ENCODE measurements around the gene RPH3AL. TPM values are rescaled to one million over a fixed set of nuclear protein-coding genes. Genes with fewer than 3 reads are reported as not detected.
"Not testable (repeated sequence)": the region's sequence is repeated elsewhere in the genome, so short reads cannot be mapped to it uniquely, and the experiment has no call there.

The RPH3AL gene
- total RNA-seq, 1 donor from 2014 or later = 45.6 TPM

DNA sequence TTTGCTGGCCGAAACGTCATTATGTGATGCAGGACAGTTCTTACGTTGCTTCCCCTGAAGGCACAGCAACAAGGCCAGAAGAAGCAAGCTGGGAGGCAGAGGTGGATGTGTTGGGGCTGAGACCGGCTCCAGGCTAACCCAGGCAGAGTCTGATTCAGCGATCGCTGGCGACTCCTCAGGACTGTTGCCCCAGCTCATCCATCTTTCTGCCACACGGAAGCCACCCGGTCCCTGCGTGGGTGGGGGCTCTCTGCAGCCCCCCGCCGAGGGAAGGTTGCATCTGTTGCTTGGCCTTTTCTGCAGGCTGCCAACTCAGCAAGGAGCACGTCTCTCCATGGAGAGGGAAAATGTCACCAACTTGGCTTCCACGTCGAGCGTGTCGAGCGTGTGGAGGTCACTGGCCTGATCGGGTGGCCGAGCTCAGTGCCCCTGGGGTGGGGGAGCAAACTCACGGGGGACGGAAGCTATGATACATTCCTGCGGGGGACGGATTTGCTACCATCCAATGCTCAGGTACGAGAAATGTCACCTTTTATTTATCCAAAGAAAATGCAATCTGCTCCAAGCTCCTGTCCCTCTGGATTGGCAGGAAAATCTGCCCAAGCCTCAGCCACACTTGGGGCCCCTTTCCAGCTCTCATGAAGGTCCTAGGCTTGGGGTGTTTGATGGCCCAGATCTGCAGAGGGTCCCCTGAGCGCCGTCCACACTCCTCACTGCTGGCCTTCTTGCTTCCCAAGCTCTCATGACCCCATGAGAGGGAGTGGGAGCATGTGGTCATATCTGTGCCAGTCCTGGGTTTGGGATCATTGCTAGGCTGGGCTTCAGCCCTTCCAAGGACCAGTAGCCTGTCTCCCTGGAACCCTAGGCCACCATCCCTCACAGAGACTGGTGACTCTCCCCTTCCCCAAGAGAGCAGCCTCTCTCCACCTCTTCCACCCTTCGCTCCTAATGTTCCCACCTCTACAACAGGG lies 69.4 kb downstream of the RPH3AL start:
- peak; percentile 40 for DNase-seq (ENCODE audit: low spot score)

DNA sequence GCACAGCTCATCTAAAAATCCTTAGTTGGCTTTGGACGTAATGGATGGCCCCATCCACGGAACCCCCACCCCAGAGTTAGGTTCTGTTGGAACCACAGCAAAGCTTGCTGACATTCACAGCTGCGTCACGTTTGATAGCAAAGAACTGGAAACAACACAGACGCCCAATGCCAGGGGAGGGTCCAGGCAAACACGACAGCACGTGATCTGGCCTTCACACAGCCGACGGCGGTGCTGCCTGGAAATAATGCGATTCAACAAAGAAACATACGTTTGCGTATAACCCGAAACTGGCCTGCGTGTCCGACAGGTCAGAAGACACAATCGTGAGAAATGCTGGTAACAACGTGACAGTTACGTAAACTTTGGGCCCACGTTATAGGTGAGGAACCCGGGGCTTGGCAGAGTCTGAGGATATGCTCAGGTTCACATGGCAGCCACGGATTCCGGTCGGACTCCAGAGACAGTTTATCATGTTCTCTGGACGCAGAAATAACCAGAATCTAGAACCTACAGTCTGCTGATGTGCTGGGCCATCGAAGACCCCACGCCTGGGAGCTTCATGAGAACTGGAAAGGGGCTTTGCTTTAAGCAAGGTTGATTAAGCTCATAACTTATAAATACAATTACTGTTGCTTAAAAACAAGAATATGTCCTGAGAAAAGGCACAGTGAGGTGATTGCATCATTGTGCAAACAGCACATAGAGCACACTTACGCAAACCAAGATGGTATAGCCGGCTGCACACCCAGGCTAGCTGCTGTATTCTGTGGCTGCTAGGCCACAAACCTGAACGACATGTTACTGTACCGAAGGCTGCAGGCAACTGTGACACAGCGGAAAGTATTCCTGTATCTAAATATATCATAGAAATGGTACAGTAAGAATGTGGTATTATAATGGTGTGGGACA lies 70.4 kb downstream of the RPH3AL start:
- DNase-seq (ENCODE audit: low spot score) = peak; percentile 33

DNA sequence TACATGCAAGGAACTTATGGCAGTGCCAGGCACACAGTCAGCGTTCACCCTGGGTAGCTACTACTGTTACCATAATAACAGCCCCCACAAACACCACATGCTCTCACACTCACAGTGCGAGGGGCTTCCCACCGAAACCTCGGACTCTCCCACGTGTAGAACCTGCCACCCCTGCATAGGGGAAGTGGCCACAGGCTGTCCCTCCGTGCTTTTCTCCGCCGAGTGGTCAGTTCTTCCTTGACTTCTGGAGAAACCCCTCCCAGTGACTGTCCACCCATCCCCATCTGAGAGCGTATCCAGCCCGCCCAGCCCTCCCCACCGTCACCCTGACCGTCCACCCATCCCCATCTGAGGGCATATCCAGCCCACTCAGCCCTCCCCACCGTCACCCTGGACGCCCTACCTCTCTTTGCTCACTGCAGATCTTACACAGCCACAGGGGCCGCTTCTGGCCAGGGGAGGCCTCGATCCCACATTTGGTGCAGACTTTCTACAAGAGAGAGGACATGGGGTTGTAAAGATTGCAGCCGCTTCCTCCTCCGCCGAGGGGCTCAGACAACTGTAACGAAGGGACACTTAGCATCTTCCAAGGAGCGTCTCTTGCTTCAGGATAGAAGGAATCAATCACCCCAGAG lies 71.1 kb downstream of the RPH3AL start:
- DNase-seq (ENCODE audit: low spot score) = peak; percentile 37

DNA sequence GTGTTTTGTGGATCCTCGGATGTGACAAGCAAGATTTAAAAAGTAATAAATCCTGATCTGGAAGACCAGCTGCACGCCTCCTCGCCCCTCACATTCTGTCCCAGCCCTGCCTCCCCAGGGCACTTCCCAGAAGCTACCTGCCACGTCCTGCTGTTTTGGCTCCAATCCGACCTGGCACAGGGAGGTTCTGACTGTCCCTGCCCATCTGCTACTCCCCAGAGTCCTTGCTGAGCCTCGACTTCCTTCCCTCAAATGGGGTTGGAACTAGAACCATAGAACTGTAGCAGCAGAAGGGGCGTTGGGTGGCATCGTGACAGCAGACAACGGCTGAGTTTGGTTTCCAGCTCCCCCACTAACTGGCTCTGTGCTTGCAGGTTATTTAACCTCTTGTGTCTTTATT lies 71.7 kb downstream of the RPH3AL start:
- DNase-seq (ENCODE audit: low spot score) = peak; percentile 39

DNA sequence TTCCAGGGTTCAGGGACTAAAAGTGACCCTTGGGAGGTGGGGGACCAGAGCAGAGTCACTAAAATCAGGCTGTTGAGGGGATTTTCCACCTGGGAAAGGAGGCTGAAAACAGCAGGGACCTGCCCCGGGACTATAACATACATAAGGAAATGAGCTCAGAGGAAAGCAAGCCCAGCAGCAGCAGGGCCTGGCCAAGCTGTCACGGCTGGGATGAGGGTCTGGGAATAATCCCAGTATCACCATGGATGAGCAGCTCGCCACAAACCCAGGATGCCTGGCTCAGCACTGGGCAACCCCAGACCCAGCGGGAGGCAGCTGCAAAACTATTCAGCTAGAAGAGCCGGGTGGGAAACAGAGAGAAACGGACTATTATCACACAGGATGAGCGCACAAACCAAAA lies 72.4 kb downstream of the RPH3AL start:
- peak; percentile 39 for DNase-seq (ENCODE audit: low spot score)

DNA sequence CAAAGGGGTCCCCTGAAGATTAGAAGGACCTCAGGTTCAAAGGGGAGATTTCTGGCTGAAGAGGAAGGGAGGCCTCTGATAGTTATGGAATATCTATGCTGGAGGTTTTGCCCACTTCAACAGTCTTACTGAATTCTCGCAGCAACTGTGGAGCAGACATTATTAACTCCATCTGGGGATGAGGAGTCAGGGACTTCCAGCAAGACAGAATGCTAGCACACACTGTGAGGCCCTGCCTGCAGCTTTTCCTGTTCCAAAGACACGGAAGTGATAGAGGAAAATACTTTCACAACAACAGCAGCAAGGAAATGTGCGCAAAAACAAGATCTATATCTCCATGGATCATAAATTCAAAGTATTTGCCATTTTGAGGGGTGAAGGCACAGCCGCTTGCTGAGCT lies 72.8 kb downstream of the RPH3AL start:
- DNase-seq (ENCODE audit: low spot score) = peak; percentile 37

DNA sequence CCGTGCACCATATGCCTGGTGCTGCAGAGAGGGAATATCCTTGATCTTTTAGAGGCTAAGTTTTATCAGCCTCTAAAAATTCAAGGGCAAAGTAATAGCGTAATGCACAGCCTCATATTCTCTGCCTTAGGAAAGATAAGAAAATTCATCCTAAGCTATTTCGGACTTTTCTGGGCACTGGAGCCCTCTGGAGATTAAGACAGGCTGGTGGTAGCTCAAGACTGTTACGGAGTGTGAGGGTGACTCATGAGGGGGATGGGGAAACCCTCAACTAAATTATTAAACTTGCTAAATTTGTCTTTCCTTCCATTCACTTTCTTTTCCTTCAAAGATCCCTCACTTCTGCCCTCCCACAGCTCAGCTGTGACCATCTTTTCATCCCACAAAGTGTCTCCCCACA lies 73.3 kb downstream of the RPH3AL start:
- DNase-seq (ENCODE audit: low spot score) = no peak

DNA sequence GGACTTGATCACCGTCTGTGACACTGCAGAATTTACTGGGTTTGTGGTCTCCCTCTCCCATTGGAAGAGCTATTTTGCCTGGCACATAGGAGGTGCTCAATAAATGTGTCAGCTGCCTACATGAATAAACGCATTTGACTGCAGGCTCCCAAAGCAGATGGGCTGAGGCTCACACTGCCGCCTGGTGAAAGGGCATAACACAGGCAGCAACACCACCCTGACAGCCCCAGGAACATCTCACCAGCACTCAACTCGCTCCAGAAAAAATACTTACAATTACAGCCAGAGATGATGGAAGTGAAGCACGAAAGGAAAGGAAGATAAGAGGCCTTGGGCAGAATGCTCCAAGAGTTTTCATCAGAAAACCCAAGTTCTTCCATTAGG lies 73.9 kb downstream of the RPH3AL start:
- DNase-seq (ENCODE audit: low spot score) = no peak

DNA sequence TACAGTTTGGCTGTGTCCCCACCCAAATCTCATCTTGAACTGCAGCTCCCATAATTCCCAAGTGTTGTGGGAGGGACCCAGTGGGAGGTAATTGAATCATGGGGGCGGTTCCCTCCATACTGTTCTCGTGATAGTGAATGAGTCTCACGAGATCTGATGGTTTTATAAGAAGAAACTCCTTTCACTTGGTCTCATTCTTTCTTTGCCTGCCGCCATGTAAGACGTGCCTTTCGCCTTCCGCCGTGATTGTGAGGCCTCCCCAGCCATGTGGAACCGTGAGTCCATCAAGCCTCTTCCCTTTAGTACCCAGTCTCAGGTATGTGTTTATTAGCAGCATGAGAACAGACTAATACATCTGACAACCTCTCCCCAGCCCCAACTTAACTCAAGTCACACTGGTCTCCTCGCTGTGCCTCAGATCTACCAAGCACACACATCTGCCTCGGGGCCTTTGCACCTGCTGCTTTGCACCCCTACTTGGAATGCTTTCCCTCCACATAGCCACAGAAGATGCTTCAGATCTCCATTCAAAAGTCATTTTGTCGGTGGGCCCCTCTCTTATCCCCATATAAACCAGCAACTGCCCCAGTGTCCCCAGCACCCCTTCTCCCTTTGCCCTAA lies 74.4 kb downstream of the RPH3AL start:
- DNase-seq (ENCODE audit: low spot score) = peak; percentile 17

DNA sequence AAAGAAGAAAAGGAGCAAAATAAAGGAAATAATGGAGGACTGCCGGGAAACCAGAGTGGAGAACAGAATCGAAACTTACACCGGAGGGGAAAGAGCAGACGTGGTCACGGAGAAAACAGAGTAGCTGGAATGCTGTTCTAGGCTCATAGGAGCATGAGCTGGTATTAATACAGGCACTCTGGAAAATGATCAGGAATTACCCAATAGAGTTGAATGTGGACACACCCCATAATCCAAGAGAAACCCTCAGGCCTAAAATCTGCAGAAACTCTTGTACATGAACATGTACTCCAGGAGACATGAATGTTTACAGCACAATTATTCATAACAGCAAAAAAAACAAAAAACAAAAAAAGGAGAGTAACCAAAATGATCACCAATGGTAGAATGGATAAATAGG lies 77.7 kb downstream of the RPH3AL start:
- DNase-seq (ENCODE audit: low spot score) = peak; percentile 9

DNA sequence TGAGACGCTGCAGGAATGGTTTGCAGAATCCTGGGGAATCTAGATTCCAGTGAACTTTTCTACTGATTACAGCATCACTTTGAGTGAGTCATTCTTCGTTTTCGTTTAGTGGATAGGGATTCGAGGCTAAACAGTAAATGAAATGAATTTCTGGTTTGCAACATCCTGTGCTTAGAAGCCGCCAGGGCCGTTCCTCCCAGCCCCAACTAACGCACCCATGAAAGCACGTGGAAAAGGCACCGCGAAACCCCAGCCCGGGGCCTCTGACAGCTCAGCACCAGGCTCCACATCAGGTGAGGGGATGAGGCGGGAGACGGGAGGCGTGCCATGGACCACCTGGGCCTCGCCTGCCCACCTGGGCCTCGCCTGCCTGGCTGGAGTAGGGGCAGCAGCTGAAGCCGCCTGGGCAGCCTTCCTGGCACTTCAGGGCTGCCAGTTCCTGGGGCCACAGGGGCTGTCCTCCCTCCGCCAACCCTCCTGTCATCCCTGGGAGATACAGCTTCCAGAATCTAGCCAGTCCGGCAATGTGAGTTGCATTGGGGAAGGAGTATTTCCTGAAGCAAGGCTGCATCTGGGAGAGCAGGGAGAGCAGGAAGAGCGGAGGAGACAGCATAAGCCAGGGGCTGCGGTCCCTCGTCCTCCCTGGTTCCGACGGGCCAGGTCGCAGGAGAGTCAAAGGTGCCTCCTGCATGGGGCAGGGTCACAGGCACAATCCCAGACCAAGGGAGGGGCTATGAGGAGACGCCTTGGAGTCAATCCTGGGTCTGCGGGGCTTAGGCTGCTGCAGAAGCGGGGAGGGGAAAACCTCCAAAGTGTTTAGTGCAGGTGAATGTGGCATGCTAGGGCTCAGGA lies 78.4 kb downstream of the RPH3AL start:
- DNase-seq (ENCODE audit: low spot score) = peak; percentile 36

DNA sequence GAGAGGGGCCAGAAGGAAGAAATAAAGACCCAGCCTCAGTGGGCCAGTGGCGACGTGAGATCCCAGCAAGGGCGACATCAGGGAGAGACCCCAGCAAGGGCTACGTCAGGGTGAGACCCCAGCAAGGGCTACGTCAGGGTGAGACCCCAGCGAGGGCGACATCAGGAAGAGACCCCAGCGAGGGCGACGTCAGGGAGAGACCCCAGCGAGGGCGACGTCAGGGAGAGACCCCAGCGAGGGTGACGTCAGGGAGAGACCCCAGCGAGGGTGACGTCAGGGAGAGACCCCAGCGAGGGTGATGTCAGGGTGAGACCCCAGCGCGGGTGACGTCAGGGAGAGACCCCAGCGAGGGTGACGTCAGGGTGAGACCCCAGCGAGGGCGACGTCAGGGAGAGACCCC lies 79.8 kb downstream of the RPH3AL start:
- DNase-seq (ENCODE audit: low spot score) = peak; percentile 28

DNA sequence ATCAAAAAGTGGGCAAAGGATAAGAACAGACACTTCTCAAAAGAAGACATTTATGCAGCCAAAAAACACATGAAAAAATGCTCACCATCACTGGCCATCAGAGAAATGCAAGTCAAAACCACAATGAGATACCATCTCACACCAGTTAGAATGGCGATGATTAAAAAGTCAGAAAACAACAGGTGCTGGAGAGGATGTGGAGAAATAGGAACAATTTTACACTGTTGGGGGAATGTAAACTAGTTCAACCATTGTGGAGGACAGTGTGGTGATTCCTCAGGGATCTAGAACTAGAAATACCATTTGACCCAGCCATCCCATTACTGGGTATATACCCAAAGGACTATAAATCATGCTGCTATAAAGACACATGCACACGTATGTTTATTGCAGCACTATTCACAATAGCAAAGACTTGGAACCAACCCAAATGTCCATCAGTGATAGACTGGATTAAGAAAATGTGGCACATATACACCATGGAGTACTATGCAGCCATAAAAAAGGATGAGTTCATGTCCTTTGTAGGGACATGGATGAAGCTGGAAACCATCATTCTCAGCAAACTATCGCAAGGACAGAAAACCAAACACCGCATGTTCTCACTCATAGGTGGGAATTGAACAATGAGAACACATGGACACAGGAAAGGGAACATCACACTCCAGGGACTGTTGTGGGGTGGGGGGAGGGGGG lies 80.5 kb downstream of the RPH3AL start:
- not testable (repeated sequence) for DNase-seq (ENCODE audit: low spot score)

DNA sequence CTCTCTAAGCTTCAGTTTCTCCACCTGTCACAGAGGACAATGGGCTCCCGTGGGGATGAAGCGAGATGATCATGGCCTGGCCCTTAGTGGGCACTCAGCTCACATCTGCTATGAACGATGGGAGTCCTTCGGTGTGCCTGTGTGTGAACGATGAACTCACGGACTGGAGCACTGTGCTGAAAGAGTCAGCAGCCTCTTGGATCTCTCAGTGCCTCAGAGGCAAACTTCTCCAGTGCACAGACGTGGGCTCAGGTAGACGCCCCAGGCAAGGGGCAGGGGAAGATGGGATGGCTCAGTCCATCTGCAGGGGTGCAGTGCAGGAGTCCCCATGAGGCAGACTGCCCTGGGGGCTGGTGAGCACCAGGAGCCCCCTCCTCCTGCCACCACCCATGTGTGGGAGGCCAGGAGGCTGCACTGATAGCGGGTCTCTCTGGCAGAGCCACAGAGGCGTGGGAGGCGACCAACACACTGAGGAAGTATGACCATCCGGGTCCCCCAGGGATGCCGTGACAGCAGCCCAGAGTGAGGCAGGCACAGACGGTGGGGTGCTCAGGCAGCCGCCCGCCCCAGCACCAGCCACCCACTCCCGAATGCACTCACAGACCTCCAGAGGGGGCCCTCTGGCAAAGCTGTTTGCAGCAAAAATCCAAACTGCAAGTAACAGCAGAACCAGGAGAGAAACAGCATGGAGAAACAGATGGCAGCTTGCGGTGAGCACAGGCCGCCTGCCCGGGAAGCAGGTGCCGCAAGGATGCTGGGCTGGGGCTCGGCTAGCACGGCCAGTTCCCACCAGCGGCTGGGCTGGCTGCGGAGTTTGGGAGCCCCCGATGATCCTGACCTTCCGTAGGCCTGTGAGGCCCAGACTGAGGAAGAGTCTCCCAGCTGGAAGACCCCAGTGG lies 82.7 kb downstream of the RPH3AL start:
- no peak for DNase-seq (ENCODE audit: low spot score)

DNA sequence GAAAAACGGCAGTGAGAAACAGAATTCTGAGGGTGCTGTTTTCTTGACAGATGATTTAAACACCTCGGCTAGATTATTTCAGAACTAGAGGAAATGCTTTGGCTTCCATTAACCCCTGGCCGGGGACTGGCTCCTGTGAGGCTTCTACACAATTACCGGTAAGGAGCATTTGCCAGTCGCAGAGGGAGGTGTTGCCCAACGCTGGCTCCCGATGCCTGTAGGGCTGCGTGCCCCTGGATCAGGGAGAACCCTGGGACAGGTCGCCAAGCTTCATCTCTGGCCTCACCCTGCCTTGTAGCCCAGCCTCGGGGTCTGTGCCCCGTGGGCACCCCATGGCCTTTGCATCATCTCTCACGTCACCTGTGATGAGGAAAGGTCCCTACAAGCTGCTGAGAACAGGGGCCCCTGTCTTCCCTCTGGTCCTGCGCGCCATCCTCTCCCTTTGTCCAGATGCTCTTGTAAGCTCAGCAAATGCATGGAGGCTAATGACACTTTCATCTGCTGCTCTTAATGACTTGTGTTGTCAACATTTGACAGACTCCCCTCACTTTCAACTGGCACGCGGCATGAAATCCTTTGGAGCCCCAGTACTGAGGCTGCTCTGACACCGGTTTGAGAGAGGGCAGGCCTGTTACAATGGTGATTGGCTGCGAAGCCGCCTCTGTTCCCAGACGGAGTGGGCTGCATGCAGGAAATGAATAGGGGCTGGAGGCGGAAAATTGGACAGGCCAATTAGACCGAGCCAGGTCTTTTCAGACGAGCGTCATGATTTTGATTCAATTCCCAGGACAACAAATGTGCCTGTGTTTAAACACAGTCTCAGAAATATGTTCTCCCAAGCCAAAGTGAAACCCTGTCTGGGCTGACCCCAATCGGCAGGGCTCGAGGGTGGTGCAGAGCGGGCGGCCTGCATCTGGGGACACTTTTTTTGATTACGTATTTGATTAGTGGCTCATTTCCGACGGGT lies 85.6 kb downstream of the RPH3AL start:
- peak; percentile 40 for DNase-seq (ENCODE audit: low spot score)

DNA sequence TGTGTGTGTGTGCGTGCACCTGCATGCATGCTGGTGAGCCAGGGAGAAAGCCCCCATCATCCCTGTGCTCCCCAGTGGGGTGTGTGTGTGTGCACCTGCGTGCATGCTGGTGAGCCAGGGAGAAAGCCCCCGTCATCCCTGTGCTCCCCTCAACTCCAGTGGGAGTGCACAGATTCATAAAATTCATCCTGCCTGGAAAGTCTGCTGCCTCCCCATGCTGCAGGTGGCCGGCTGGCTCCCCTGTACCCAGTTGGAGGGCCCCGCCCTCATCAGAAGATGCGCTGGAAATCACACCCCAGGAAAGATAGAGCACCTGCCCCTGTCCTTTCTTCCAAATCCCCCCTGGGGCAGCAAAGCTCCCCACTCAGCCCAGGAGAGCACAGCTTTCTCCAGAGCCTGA lies 86.4 kb downstream of the RPH3AL start:
- DNase-seq (ENCODE audit: low spot score) = peak; percentile 18

DNA sequence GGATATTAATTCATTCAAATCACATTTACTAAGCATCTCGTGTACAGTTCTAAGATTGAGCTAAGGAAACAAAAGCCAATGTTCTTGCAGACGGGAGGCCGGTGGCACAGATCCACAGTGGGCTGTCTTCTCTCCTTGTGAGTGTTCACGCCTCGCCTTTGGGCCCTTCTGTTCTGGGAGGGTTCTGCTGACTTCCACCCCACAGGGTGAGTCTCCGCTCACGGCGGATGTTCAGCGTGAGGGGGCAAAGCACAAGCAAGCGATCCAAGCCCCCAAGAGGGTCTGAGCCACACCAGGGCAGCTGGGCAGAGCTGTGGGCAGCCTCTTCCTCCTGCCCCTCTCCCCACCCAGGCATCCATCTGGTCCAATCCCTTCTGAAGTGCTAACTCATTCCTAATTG lies 86.9 kb downstream of the RPH3AL start:
- peak; percentile 28 for DNase-seq (ENCODE audit: low spot score)

DNA sequence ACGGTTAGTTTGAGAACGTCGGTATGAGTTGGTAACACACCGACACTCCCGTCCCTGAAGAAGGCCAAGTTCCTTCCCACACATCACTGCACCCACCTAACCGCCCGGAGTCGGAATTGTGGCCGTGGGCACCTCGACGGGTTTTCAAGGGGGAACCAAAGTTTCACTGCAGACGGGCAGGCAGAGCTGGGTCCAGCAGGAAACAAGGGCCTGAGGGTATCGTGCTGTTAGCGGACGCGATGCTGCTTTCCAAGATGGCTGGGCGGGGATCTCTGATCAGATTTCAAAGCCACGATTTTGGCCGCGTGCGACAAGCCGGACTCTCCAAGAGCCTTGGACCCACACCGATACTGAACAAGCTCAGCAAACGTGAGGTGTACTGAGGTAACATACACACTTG lies 88.8 kb downstream of the RPH3AL start:
- peak; percentile 39 for DNase-seq (ENCODE audit: low spot score)

Measured in ureter (tissue), 1 donor.